Endometrium (tissue), 2 donors: ENCODE data around the gene PAPLN.

Experiments used
- FAIRE-seq: peaks from 2 replicates; lab custom pipeline; 2012; peaks lifted over from hg19 to GRCh38; lab: Jason Lieb, UNC
- donor health status: control.
- donor health status: control.

PAPLN gene

GRCh38 chr14:73261075-73261474 lies 23.8 kb downstream of the PAPLN start:
- no peak for FAIRE-seq

- no peak for FAIRE-seq
Observed at GRCh38 chr14:73261520-73262426, 24.5 kb downstream of the PAPLN start.

- no peak for FAIRE-seq
Observed at GRCh38 chr14:73262427-73263183, 25.3 kb downstream of the PAPLN start.

GRCh38 chr14:73263606-73264005 lies 26.3 kb downstream of the PAPLN start:
- FAIRE-seq: no peak

- no peak for FAIRE-seq
Observed at GRCh38 chr14:73264080-73264884, 27.0 kb downstream of the PAPLN start.

GRCh38 chr14:73264885-73265720 lies 27.8 kb downstream of the PAPLN start:
- FAIRE-seq: no peak

GRCh38 chr14:73265721-73266046 lies 28.4 kb downstream of the PAPLN start:
- FAIRE-seq: no peak

- no peak for FAIRE-seq
Observed at GRCh38 chr14:73266317-73266716, 29.0 kb downstream of the PAPLN start.

- no peak for FAIRE-seq
Observed at GRCh38 chr14:73267474-73267873, 30.2 kb downstream of the PAPLN start.

- FAIRE-seq: no peak
Observed at GRCh38 chr14:73269729-73270531, 32.6 kb downstream of the PAPLN start.

GRCh38 chr14:73272393-73272792 lies 35.1 kb downstream of the PAPLN start:
- no peak for FAIRE-seq

GRCh38 chr14:73273799-73274198 lies 36.5 kb downstream of the PAPLN start:
- no peak for FAIRE-seq

- FAIRE-seq: no peak
Observed at GRCh38 chr14:73276836-73277235, 39.5 kb downstream of the PAPLN start.

GRCh38 chr14:73277376-73277775 lies 40.1 kb downstream of the PAPLN start:
- FAIRE-seq: no peak

- FAIRE-seq: no peak
Observed at GRCh38 chr14:73280903-73281302, 43.6 kb downstream of the PAPLN start.

GRCh38 chr14:73283608-73284379 lies 46.5 kb downstream of the PAPLN start:
- no peak for FAIRE-seq

GRCh38 chr14:73285979-73286378 lies 48.7 kb downstream of the PAPLN start:
- no peak for FAIRE-seq

- FAIRE-seq: no peak
Observed at GRCh38 chr14:73286598-73286997, 49.3 kb downstream of the PAPLN start.

GRCh38 chr14:73287071-73287470 lies 49.8 kb downstream of the PAPLN start:
- FAIRE-seq: no peak

- no peak for FAIRE-seq
Observed at GRCh38 chr14:73289308-73289707, 52.0 kb downstream of the PAPLN start.
